Stomach (tissue), 9 donors: ENCODE measurements around the gene FAM227B. TPM values are rescaled to one million over a fixed set of nuclear protein-coding genes. Genes with fewer than 3 reads are reported as not detected.

ENCODE experiments used
- DNase-seq, 2 donors: peaks; one replicate each; pipeline versions ENCODE4 v3.0.0 to v3.0.0-alpha.2; 2013 to 2019
- H3K27ac ChIP-seq, 5 donors: fragments of 200-600 bp in 4 of 5; sonication (generic) in 4 of 5; one replicate each; pipeline ENCODE4 v1.5.1; 2013 to 2019; ENCODE audit warnings: mild to moderate bottlenecking in 1 of 5, moderate library complexity in 1 of 5
- H3K27me3 ChIP-seq, 3 donors: fragments of 200-600 bp; sonication (generic); one replicate each; pipeline ENCODE4 v1.5.1; 2017 to 2019; ENCODE audit warnings: mixed run types in 1 of 3
- H3K36me3 ChIP-seq, 4 donors: fragments of 200-600 bp; sonication (generic); 1 replicate in 3 of 4; 2 replicates in 1 of 4; pipeline ENCODE4 v1.5.1; 2016 to 2019
- H3K4me1 ChIP-seq, 4 donors: fragments of 200-600 bp; sonication (generic); one replicate each; pipeline ENCODE4 v1.5.1; 2016 to 2019
- H3K4me3 ChIP-seq, 4 donors: fragments of 200-600 bp; sonication (generic) in 3 of 4; one replicate each; pipeline ENCODE4 v1.5.1; 2016 to 2019; ENCODE audit warnings: mild to moderate bottlenecking in 1 of 4
- H3K9me3 ChIP-seq, 4 donors: fragments of 200-600 bp; sonication (generic); one replicate each; pipeline ENCODE4 v1.5.1; 2016 to 2019
- EP300 ChIP-seq: sonication (generic); formaldehyde crosslinking; IDR thresholded peaks from one replicate; pipeline ENCODE4 v1.6.1; 2017; ENCODE audit warnings: antibody characterized with exemption
- POLR2A ChIP-seq, 4 donors: fragments of 450-650 bp; IDR thresholded peaks; one replicate each; pipeline ENCODE4 v1.6.1; 2016; ENCODE audit warnings: antibody characterized with exemption in 4 of 4, control low read depth in 2 of 4, mild to moderate bottlenecking in 1 of 4, moderate library complexity in 1 of 4
- POLR2AphosphoS5 ChIP-seq, 3 donors: sonication (generic); formaldehyde crosslinking; IDR thresholded peaks; one replicate each; pipeline ENCODE4 v1.6.1; 2016; ENCODE audit warnings: antibody characterized with exemption in 3 of 3
- whole genome bisulfite sequencing, 5 donors: extraction: QIAGEN DNeasy Blood & Tissue Kit in 3 of 5; methylation state at CpG; one replicate each; pipeline versions ENCODE4 v1.1.5 to v1.1.7; 2013 to 2018; 5-methylcytosine and 5-hydroxymethylcytosine counted together
- intact Hi-C: fragments of 100-400 bp; cut with DNase I; formaldehyde crosslinking; loops from one replicate; pipeline ENCODE4 v1.15.1; 2023; ENCODE audit warnings: low total_unique reads
- polyA plus RNA-seq, 3 donors: library from polyadenylated mRNA; stranded (reverse); fragments of 200-250 nt; gene quantifications; one replicate each; pipeline ENCODE4 v1.2.3, GENCODE V29; 2013
- total RNA-seq, 5 donors: library from RNA; depleted of rRNA; stranded (reverse); fragments of >200 nt; gene quantifications; one replicate each; pipeline versions ENCODE4 v1.1.0 to v1.2.3, GENCODE V29; 2014 to 2016
- TF ChIP-seq, protein P1 (sequence below), 7 experiments: fragments of 450-650 bp in 4 of 7; fragments of 200-600 bp in 3 of 7; sonication (generic) in 3 of 7; IDR thresholded peaks; one replicate each; pipeline ENCODE4 v1.5.1; 2016 to 2019; ENCODE audit warnings: antibody characterized with exemption in 7 of 7, control low read depth in 2 of 7, mild to moderate bottlenecking in 1 of 7
- donor health status: healthy with polysubstance abuse.
- donor health status: Bipolar disorder and iron deficiency.
- donor health status: healthy.

The FAM227B gene
- total and polyA plus RNA-seq, 8 donors: 1.3 to 7.1 (median 2.9) TPM; not detected in 1

DNA sequence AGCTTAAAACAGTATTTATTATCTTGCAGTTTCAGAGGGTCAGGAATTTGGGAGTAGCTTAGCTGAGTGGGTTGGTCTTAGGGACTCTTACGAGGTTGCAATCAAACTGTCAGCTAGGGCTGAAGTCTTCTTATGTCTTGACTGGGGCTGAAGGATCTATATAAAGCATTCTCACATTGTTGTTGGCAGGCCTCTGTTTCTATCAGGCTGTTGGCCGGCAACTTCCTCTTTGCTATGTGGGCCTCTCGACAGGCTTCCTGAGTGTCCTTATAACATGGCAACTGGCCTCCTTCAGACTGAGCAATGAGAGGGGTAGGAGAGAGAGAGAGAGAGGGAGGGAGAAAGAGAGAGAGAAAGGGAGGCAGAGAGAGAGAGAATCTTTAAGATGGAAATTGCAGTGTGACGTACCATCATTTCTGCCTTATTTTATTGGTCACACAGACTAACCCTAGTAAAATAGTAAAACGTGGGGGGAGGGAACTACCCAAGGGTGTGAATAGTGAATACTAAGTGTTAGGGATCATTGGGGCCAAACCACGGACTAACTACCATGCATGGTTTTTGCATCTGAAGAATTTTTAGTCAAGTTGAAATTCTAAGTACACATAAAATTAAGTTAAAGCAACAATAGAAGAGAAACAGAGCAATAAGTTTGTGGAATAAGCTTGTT, 181.5 kb downstream of the FAM227B start:
- no peaks in the 10 kb centered on the region for H3K36me3 ChIP-seq
- H3K27me3 ChIP-seq: no peaks in the 10 kb centered on the region
- peak in 1 of 2 donors; percentile 53 for DNase-seq
- no peaks in the 10 kb centered on the region for H3K9me3 ChIP-seq
- H3K4me1 ChIP-seq: peaks cover 0 to 36% (median 18%) of the 10 kb centered on the region in 4 donors
- no peak for TF ChIP-seq POLR2AphosphoS5 (IDR thresholded peaks at IDR 0.05)
- TF ChIP-seq EP300: no peak
- TF ChIP-seq, protein P1, sequence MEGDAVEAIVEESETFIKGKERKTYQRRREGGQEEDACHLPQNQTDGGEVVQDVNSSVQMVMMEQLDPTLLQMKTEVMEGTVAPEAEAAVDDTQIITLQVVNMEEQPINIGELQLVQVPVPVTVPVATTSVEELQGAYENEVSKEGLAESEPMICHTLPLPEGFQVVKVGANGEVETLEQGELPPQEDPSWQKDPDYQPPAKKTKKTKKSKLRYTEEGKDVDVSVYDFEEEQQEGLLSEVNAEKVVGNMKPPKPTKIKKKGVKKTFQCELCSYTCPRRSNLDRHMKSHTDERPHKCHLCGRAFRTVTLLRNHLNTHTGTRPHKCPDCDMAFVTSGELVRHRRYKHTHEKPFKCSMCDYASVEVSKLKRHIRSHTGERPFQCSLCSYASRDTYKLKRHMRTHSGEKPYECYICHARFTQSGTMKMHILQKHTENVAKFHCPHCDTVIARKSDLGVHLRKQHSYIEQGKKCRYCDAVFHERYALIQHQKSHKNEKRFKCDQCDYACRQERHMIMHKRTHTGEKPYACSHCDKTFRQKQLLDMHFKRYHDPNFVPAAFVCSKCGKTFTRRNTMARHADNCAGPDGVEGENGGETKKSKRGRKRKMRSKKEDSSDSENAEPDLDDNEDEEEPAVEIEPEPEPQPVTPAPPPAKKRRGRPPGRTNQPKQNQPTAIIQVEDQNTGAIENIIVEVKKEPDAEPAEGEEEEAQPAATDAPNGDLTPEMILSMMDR (IDR thresholded peaks at IDR 0.05): no peak
- no peak for TF ChIP-seq POLR2A (IDR thresholded peaks at IDR 0.05)
- WGBS, 5 donors: 39 to 65% (median 54%) methylated on average over 6 of the region's 6 CpGs
- intact Hi-C loops: loop anchor here (10.0 kb wide), 1 partner anchor 574 kb away; no protein-coding TSS in a partner anchor
- H3K4me3 ChIP-seq: no peak overlapping the region
- H3K27ac ChIP-seq: peak overlapping the region in 4 of 5 donors; percentile 24 to 62 (median 32)

DNA sequence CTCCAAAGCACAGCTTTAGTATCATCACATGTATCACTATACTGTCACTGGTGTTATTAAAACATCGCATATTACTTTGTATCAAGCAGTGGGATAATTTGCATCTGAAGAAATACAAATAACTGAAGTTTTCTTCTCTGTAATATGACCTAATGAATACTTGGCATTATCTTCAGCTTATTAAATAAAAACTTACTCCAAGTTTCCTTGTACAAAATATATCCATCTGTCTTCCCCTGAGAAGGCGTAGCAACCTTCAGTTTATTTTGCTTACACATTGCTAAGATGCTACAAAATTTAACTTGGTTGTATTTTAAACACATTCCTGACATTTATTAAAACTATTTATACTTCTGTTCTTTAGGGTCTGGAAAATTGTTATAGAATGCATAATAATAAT, 183.9 kb downstream of the FAM227B start:
- TF ChIP-seq POLR2A (IDR thresholded peaks at IDR 0.05) (no peak), POLR2AphosphoS5 (IDR thresholded peaks at IDR 0.05) (no peak), EP300 (no peak)
- TF ChIP-seq, protein P1 (IDR thresholded peaks at IDR 0.05): no peak
- no peak for DNase-seq

DNA sequence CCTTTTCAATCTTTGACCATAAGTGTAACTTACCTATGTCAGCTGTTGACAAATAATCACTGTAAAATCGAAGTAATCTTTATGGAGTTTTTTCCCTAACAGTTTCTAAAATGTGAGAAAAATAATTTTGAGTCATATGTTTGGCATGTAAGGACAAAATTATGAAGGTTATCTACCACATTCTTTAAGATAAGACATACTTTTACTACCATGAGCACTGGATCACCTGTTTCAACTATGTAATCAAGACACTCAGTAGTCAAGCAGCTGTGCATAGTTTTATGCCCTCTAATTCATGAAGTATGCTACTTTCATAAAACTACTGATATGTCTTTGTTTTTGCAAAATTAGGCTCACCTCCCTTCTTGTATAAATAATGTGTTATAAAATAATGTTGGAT, 185.4 kb downstream of the FAM227B start:
- Histone ChIP-seq H3K27ac (peak overlapping the region in 1 of 5 donors; percentile 16), H3K36me3 (no peaks in the 10 kb centered on the region)
- WGBS, 5 donors: 46 to 71% (median 62%) methylated on average over 1 of the region's 1 CpG

More for the DNA sequence above, 183.9 kb downstream of the FAM227B start:
- H3K4me3 ChIP-seq: no peak overlapping the region
- WGBS, 5 donors: 63 to 76% (median 69%) methylated on average over 2 of the region's 2 CpGs
- no peaks in the 10 kb centered on the region for H3K36me3 ChIP-seq
- no peaks in the 10 kb centered on the region for H3K9me3 ChIP-seq
- intact Hi-C loops: loop anchor here (10.0 kb wide), 1 partner anchor 572 kb away; no protein-coding TSS in a partner anchor
- H3K4me1 ChIP-seq: peaks cover 0 to 45% (median 18%) of the 10 kb centered on the region in 4 donors
- no peaks in the 10 kb centered on the region for H3K27me3 ChIP-seq
- no peak overlapping the region for H3K27ac ChIP-seq

DNA sequence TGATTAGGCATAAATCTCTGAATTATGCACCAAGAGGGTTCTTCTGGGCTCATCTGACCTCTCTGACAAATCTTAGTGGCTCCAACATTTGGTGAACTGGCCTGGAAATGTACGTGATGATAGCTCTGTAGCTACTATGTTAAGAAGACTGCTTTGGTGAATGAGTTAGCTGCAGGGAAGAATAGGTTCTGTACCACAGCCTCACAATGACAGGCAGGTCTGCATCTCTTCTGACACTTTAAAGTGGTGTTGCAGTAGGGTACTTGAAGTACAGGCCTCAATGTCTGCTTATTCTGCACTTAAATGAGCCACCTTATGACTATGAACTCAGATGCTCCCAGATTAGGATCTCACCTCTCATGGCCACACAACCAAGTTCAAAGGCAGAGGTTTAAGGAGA, 190.6 kb downstream of the FAM227B start:
- intact Hi-C loops: loop anchor here (10.0 kb wide), 1 partner anchor 565 kb away; no protein-coding TSS in a partner anchor
- TF ChIP-seq, protein P1 (IDR thresholded peaks at IDR 0.05): no peak
- no peak for TF ChIP-seq POLR2A (IDR thresholded peaks at IDR 0.05)
- no peak for TF ChIP-seq EP300
- no peak for TF ChIP-seq POLR2AphosphoS5 (IDR thresholded peaks at IDR 0.05)
- peak overlapping the region in 1 of 4 donors; percentile 14 for H3K4me3 ChIP-seq
- no peaks in the 10 kb centered on the region for H3K9me3 ChIP-seq
- WGBS, 5 donors: 68 to 94% (median 86%) methylated on average over 1 of the region's 1 CpG
- peak overlapping the region in 2 of 5 donors; percentile 63 to 64 for H3K27ac ChIP-seq
- peaks cover 0 to 18% (median 3%) of the 10 kb centered on the region in 4 donors for H3K4me1 ChIP-seq
- H3K27me3 ChIP-seq: no peaks in the 10 kb centered on the region
- no peaks in the 10 kb centered on the region for H3K36me3 ChIP-seq
- no peak for DNase-seq

More for the DNA sequence above, 185.4 kb downstream of the FAM227B start:
- TF ChIP-seq POLR2A (IDR thresholded peaks at IDR 0.05) (no peak), POLR2AphosphoS5 (IDR thresholded peaks at IDR 0.05) (no peak), EP300 (no peak)
- TF ChIP-seq, protein P1 (IDR thresholded peaks at IDR 0.05): no peak
- Histone ChIP-seq H3K27me3 (no peaks in the 10 kb centered on the region), H3K4me1 (peaks cover 0 to 47% (median 17%) of the 10 kb centered on the region in 4 donors), H3K9me3 (no peaks in the 10 kb centered on the region), H3K4me3 (no peak overlapping the region)
- no peak for DNase-seq
- intact Hi-C loops: loop anchor here (10.0 kb wide), 1 partner anchor 570 kb away; no protein-coding TSS in a partner anchor
